Measurements from ENCODE around the gene MTG1. TPM values are rescaled to one million over a fixed set of nuclear protein-coding genes. Genes with fewer than 3 reads are reported as not detected.
A peak's percentile ranks its signal among the peaks of the same experiment; 100 is the strongest.

The MTG1 gene, protein sequence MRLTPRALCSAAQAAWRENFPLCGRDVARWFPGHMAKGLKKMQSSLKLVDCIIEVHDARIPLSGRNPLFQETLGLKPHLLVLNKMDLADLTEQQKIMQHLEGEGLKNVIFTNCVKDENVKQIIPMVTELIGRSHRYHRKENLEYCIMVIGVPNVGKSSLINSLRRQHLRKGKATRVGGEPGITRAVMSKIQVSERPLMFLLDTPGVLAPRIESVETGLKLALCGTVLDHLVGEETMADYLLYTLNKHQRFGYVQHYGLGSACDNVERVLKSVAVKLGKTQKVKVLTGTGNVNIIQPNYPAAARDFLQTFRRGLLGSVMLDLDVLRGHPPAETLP
- total RNA-seq: 10 to 100 TPM; 38.9 to 58.8 TPM

DNA sequence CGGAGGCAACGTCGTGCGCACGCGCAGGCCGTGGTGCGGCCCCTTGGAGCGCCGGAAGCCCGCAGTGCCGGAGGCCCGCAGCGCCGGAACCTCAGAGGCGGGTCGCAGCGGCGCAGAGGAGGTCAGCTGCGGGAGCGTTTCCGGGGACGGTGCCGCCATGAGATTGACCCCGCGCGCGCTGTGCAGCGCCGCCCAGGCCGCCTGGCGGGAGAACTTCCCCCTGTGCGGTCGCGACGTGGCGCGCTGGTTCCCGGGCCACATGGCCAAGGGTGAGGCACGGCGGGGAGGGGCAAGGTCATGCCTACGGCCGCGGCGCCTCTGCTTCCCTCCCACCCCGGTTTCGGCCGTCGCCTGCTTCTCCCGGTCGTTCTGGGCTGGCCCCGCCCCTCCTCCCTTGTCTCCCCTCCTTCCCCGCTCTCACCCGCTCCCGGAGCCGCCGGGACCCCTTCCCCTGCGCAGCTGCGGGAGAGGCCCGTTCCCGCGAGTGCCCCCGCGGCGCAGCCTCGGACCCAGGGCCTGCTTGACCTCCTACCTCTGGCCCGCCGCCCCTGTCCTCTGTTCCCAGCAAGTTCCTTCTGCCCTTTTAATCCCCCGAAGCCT, at the start of gene MTG1:
TSS of gene MTG1 (plus strand) at position 94 of the 600 bp plus-strand sequence. CDS start at position 158, 64 bp downstream.
- H3K4me1 Mint-ChIP-seq: peaks cover 25% of the 10 kb centered on the region
- peaks cover 40% of the 10 kb centered on the region for H3K36me3 Mint-ChIP-seq (ENCODE audit: low read depth)

DNA sequence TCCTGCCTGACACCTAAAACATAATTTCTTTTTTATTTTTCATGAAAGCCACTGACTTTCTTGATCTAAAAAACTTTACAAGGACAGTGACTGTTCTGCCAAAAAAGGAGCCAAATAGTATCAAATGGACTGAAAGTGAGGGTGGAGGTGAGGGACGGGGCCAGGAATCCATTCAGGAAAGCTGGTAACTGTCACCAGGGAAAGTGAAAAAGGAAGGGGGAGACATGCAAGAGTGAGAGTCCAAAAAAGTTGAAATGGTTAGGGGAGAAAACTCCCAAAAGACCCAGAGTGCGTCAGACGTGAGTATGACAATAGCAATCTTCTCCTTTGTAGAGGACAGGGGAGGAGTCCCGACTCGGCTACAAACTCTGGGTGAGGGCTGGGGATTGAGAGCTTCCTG, 49.7 kb upstream of the MTG1 start:
- Mint-ChIP-seq H3K9me3 (no peaks in the 10 kb centered on the region), H3K27ac (no peak overlapping the region), H3K36me3 (ENCODE audit: low read depth) (no peaks in the 10 kb centered on the region), H3K27me3 (peaks cover 22% of the 10 kb centered on the region), H3K4me3 (no peak overlapping the region), H3K4me1 (peaks cover 4% of the 10 kb centered on the region)
- ATAC-seq (replicated peaks): no peak

More for the DNA sequence above, at the start of gene MTG1:
- Mint-ChIP-seq H3K27ac (peak within 1 kb of the TSS; percentile 95), H3K9me3 (no peaks in the 10 kb centered on the region), H3K27me3 (no peaks in the 10 kb centered on the region), H3K4me3 (peak within 1 kb of the TSS; percentile 96)
- ATAC-seq (replicated peaks): peak; percentile 75

DNA sequence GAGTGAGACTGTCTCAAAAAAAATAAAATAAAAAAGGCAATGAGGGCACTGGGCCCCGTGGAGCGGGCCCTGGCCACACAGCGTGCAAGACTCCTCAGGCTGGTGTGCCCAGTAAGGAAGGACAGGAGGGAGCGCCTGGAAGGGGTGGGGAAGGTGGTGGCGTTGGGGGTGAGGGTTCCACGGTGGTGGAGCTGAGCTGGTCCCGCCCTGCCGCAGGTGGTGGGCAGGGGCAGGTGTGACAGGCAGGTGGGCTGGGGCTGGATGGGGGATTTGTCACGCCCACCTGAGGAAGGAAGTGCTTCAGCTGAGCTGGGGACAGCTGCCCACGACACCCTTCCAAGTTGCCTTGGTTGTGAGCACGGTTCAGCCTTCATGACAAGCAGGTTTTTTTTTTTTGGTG, 47.5 kb upstream of the MTG1 start:
- no peak for ATAC-seq (replicated peaks)
- Mint-ChIP-seq H3K27ac (no peak overlapping the region), H3K4me3 (no peak overlapping the region), H3K36me3 (ENCODE audit: low read depth) (no peaks in the 10 kb centered on the region), H3K27me3 (peaks cover 23% of the 10 kb centered on the region), H3K9me3 (no peaks in the 10 kb centered on the region), H3K4me1 (peaks cover 6% of the 10 kb centered on the region)

DNA sequence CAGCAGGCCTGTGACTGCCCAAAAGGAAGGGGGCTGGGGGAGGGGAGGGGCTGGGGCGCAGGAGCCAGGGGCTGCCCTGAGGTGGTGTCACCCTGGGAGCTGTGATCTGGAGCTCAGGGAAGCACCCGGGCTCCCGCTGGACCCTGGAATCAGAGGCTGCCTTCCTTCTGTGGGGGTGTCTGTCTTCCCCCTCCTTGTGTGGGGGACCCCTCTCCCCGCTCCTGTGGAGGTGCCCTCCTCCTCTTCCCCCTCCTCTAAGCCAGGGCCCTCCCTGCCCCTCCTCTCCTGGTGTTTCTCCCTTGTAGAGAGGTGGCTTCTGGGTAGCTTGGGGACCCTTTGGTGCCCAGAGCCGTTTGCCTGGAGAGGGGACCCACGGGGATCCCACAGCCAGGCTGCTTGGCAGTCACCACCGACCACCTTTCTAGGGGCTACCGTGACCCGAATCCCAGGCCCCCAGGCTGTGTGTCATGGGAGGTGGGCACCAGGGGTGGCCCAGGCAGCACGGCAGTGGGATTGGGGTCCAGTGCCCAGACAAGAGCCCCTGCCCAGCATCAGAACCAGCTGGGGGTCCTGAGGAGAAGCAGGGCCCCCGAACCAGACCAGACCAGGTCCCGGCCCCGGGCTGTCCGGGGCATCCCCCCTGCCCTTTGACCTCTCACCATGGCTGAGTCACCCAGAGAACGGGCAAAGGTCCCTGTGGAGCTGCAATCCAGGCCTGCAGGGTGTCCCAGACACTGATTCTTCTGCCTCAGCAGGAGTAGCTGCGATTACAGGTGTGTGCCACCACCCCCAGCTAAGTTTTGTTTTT, 46.0 kb upstream of the MTG1 start:
- no peak for ATAC-seq (replicated peaks)
- Mint-ChIP-seq H3K27ac (no peak overlapping the region), H3K36me3 (ENCODE audit: low read depth) (no peaks in the 10 kb centered on the region), H3K4me3 (no peak overlapping the region), H3K4me1 (peaks cover 6% of the 10 kb centered on the region), H3K9me3 (no peaks in the 10 kb centered on the region), H3K27me3 (peaks cover 20% of the 10 kb centered on the region)

DNA sequence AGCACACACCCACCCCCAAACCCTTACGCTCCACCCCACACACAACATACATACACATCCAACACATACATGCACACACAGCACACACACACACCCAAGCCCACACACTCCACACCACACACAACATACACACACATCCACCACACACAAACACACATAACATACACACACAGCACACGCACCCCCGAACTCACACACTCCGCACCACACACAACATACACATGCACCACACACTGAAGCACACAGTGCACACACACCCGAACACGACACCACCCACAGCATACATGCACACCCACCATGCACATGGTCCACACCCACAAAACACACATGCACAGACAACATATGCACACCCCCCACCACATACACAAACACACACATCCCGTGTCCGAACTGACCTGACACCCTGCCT, 44.8 kb upstream of the MTG1 start:
- Mint-ChIP-seq H3K27me3 (peaks cover 19% of the 10 kb centered on the region), H3K36me3 (ENCODE audit: low read depth) (no peaks in the 10 kb centered on the region), H3K27ac (no peak overlapping the region), H3K4me3 (no peak overlapping the region), H3K4me1 (peaks cover 6% of the 10 kb centered on the region), H3K9me3 (no peaks in the 10 kb centered on the region)
- no peak for ATAC-seq (replicated peaks)

DNA sequence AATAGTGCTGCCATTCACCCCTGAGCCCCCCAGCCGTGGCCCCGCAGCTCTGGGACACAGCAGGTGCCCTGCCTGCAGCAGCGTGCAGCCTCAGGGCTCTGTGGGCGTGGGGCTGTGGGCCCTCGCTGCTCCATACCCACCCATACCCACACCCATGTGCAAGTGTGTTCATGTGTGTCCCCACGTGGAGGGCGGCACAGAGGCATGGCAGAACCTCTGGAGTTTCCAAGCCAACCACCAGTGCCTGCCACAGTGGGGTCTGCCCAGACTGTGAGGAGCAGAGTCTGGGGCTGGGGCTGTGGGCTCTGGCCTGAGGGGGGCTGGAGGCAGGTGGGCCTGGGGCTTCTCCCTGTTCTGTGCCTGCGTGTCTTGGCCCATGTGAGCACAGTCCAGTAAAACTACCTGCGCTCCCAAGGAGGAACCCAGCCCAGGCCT, 44.4 kb upstream of the MTG1 start:
- no peak overlapping the region for H3K27ac Mint-ChIP-seq
- H3K4me3 Mint-ChIP-seq: no peak overlapping the region
- H3K36me3 Mint-ChIP-seq (ENCODE audit: low read depth): no peaks in the 10 kb centered on the region
- H3K27me3 Mint-ChIP-seq: peaks cover 17% of the 10 kb centered on the region
- no peaks in the 10 kb centered on the region for H3K9me3 Mint-ChIP-seq
- peaks cover 6% of the 10 kb centered on the region for H3K4me1 Mint-ChIP-seq
- ATAC-seq (replicated peaks): no peak

DNA sequence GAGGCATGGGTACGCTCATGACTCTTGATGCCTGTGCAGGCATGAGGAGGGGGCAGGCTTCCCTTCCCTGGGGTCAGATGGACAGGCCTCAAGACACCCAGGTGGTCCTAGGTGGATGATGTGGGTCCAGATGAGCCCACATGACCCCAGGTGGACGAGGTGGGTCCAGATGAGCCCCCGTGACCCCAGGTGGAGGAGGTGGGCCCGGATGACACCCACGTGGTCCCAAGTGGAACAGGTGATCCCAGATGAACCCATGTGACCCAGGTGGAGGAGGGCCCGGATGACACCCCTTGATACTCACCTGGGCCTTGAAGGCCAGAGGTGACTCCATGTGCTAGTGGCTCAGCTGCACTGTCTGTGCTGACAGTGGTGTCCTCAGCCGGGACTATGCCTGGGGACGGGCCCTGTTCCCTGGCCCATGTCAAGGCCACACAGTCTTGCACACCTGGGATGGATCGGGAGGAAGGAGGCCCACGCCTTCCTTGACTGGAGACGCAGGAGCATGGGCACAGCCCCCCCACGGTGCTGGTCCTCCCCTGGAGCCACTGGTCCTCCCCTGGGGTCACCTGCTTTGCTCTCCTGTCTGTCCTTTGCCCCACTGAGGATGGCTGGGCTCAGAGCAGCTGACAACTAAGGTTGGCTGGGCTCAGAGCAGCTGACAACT, 43.5 kb upstream of the MTG1 start:
- Mint-ChIP-seq H3K27me3 (peaks cover 11% of the 10 kb centered on the region), H3K36me3 (ENCODE audit: low read depth) (no peaks in the 10 kb centered on the region), H3K4me3 (no peak overlapping the region), H3K27ac (no peak overlapping the region), H3K9me3 (no peaks in the 10 kb centered on the region), H3K4me1 (peaks cover 6% of the 10 kb centered on the region)
- no peak for ATAC-seq (replicated peaks)

DNA sequence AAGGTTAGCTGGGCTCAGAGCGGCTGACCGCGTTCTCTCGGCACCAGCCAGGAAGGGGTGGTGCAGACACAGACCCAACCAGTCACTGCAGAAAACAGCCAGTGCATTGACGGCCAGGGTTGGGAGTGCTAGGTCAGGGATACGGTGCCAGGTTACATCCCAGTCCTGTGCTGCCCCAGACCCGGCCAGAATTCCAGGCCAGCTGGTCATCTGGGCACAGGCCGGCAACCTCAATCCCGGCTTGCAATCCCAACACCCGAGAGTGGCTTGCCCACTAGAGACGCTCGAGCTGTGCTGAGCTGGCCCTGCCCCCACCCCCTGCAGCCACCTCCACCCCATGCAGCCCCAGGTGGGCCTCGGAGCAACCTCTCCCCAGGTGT, 43.0 kb upstream of the MTG1 start:
- H3K36me3 Mint-ChIP-seq (ENCODE audit: low read depth): no peaks in the 10 kb centered on the region
- H3K27me3 Mint-ChIP-seq: peaks cover 6% of the 10 kb centered on the region
- H3K27ac Mint-ChIP-seq: no peak overlapping the region
- H3K4me3 Mint-ChIP-seq: no peak overlapping the region
- no peaks in the 10 kb centered on the region for H3K9me3 Mint-ChIP-seq
- no peak for ATAC-seq (replicated peaks)
- H3K4me1 Mint-ChIP-seq: peaks cover 6% of the 10 kb centered on the region

DNA sequence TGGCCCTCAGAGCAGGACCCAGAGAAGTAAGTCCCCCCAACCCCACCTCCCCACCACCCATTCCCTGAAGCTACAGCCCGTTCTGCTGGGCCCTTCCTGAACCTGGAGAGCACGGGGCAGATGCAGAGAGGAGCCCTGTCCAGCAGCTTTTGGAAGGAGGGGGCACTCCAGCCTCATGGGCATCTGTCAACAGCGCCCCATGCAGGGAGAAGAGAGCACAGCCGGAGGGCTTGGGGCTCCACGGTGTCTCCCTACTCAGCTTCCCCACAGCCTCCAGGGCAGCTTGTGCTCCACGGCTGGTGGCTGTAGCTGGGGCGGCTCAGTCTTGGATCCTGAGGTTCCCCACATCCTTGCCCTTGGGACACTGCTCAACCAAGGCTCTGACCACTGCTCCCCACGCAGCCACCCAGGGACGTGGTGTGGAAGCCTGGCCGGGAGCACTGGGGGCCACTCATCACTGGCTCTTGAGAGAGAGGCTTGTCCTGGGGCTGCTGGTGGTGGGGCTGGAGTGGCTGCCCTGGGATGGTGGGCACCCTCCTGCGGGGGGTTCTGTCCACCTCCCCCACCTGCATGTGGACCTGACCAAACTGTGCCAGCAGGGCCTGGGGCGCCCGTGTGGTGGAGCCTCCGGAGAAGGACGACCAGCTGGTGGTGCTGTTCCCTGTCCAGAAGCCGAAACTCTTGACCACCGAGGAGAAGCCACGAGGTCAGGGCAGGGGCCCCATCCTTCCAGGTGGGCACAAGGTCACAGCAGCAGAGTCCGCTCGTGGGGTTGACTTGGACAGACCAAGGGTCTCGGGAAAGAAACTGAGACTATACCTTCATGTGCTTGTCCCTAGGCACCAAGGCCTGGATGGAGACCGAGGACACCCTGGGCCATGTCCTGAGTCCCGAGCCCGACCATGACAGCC, 42.3 kb upstream of the MTG1 start:
- H3K9me3 Mint-ChIP-seq: no peaks in the 10 kb centered on the region
- no peak for ATAC-seq (replicated peaks)
- H3K4me1 Mint-ChIP-seq: peaks cover 6% of the 10 kb centered on the region

DNA sequence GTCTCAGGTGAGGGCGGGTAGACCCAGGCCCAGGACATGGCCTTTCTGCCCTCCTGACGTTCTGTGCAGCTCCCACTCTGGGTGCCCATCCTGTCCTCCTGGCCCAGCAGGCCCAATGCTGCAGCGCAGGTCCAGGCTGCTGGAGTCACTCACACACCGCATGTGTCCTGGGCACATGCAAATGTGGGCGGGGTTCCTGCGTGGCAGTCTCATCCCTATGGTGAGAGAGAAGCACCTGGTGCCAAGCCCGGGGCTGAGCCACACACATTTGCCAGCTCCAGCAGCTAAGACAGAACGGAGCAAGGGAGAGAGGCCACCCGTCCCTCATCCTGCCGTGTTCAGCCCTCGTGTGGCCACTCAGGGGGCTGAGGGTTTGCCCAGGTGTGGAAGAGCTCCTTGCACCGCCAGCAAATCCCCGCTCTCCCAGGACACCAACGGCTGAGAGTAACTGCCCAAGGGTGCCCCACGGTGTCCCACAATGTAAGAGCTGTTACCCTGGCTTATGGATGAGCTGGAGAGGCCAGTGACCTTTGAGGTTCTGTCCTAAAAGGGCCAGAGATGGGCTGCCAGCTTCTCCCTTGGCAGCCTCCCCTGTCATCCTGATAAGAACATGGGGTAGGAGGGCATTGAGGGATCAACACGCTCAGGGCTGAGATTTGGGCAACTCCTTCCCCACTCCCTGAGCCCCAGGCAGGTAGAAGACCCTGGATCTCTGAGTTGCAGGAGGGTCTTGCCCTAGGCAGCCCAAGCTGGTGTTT, 40.6 kb upstream of the MTG1 start:
- H3K27ac Mint-ChIP-seq: no peak overlapping the region
- peaks cover 6% of the 10 kb centered on the region for H3K27me3 Mint-ChIP-seq
- no peak for ATAC-seq (replicated peaks)
- peaks cover 6% of the 10 kb centered on the region for H3K4me1 Mint-ChIP-seq
- H3K9me3 Mint-ChIP-seq: no peaks in the 10 kb centered on the region
- no peak overlapping the region for H3K4me3 Mint-ChIP-seq
- no peaks in the 10 kb centered on the region for H3K36me3 Mint-ChIP-seq (ENCODE audit: low read depth)

More for the DNA sequence above, 42.3 kb upstream of the MTG1 start:
- Mint-ChIP-seq H3K36me3 (ENCODE audit: low read depth) (no peaks in the 10 kb centered on the region), H3K27me3 (peaks cover 6% of the 10 kb centered on the region), H3K27ac (no peak overlapping the region), H3K4me3 (no peak overlapping the region)

DNA sequence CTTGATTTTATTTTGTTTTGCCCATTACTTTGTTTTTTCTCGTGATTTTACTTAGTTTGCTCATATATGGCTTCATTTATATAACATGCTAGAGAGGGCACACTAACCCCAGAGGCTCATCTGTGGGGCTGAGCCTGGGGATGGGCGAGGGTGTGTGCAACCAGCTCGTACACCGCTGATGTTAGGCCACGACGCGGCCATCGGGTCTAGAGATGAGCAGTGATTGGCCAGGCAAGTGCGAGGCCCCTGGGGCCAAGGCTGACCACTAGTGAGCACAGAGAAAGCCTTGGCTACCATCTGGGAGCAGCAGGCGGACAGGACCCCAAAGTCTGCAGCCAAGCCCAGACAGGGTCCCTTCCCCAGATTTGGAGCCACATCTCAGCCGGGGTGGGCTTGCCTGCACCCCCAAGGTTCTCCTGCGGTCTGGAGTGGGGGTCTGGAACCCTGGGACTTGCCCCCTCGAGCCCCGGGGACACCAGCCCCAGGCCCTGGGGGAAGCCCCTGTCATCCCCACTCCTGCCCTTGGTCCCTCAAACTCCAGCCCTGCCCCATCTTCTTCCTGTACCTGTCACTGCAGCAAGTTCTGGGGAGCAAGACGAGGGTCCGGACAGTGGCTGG, 39.9 kb upstream of the MTG1 start:
- H3K36me3 Mint-ChIP-seq (ENCODE audit: low read depth): no peaks in the 10 kb centered on the region
- no peak overlapping the region for H3K4me3 Mint-ChIP-seq
- peaks cover 3% of the 10 kb centered on the region for H3K27me3 Mint-ChIP-seq
- no peak overlapping the region for H3K27ac Mint-ChIP-seq
- ATAC-seq (replicated peaks): no peak
- no peaks in the 10 kb centered on the region for H3K9me3 Mint-ChIP-seq
- H3K4me1 Mint-ChIP-seq: peaks cover 3% of the 10 kb centered on the region

DNA sequence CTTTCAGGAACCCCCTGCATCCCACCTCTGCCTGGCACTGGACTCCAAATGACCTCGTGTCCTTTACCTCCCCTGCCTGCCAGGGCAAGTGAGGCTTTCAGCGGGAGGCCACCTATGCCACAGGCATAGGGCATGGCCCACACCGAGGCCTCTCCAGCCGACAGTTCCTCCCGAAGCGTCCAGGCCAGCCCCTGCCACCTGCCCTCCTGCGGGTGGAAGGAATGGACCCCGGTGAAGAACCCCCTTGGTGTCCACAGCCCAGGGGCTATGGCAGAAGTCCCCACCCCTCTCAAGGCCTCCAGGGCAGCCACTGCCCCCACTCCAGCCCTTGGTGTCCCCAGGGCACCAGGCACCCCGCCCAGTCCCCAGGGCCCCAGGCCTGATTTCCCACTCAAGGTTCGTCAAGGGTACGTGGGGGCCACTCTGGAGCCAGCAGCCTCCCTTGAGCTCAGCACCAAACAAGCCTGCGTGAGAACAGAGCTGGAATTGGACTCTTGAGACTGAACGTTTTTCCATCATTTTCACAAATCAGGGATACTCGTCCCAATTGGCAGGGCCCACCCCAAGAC, 39.2 kb upstream of the MTG1 start:
- Mint-ChIP-seq H3K27me3 (no peaks in the 10 kb centered on the region), H3K4me3 (no peak overlapping the region), H3K27ac (no peak overlapping the region), H3K4me1 (no peaks in the 10 kb centered on the region), H3K9me3 (no peaks in the 10 kb centered on the region), H3K36me3 (ENCODE audit: low read depth) (no peaks in the 10 kb centered on the region)
- ATAC-seq (replicated peaks): no peak
